MM.1S (cell line): ENCODE measurements around the gene TDP1.
"Not testable (repeated sequence)": the region's sequence is repeated elsewhere in the genome, so short reads cannot be mapped to it uniquely, and the experiment has no call there.

ENCODE experiments used
- DNase-seq: peaks from one replicate; pipeline ENCODE4 v3.0.0-alpha.2; 2015
- H2AFZ ChIP-seq: fragments of 300-600 bp; sonication (generic); 2 replicates; pipeline ENCODE4 v1.6.0; 2016; ENCODE audit warnings: antibody characterized with exemption, low read length
- H3F3A ChIP-seq: fragments of 300-600 bp; sonication (generic); 2 replicates; pipeline ENCODE4 v1.6.1; 2016; ENCODE audit warnings: mild to moderate bottlenecking, antibody characterized with exemption, low read length, moderate library complexity, mixed read lengths; ENCODE audit not compliant: insufficient read depth
- H3K27ac ChIP-seq: fragments of 300-600 bp; sonication (generic); 2 replicates; pipeline ENCODE4 v1.5.1; 2016; ENCODE audit warnings: mild to moderate bottlenecking, low read length
- H3K27me3 ChIP-seq: fragments of 300-600 bp; sonication (generic); replicated peaks from 2 replicates; pipeline ENCODE4 v1.6.0; 2016; ENCODE audit warnings: low read length; ENCODE audit not compliant: insufficient read depth
- H3K36me3 ChIP-seq: fragments of 300-600 bp; sonication (generic); replicated peaks from 2 replicates; pipeline ENCODE4 v1.6.1; 2016; ENCODE audit warnings: mild to moderate bottlenecking, low read length, mixed read lengths; ENCODE audit not compliant: insufficient read depth
- H3K4me1 ChIP-seq: fragments of 300-600 bp; sonication (generic); 2 replicates; pipeline ENCODE4 v1.6.1; 2016; ENCODE audit warnings: low read length, mixed read lengths
- H3K4me2 ChIP-seq: fragments of 300-600 bp; sonication (generic); 2 replicates; pipeline ENCODE4 v1.6.0; 2016; ENCODE audit warnings: low read depth, low read length
- H3K4me3 ChIP-seq: fragments of 300-600 bp; sonication (generic); 2 replicates; pipeline ENCODE4 v1.5.1; 2016; ENCODE audit warnings: low read length, mixed read lengths
- H3K79me2 ChIP-seq: fragments of 300-600 bp; sonication (generic); 2 replicates; pipeline ENCODE4 v1.6.1; 2016; ENCODE audit warnings: mixed run types, low read length, mixed read lengths
- H3K9ac ChIP-seq: fragments of 300-600 bp; sonication (generic); 2 replicates; pipeline ENCODE4 v1.6.1; 2016; ENCODE audit warnings: low read length, mixed read lengths
- H3K9me2 ChIP-seq: fragments of 300-600 bp; sonication (generic); replicated peaks from 2 replicates; pipeline ENCODE4 v1.6.1; 2016; ENCODE audit warnings: mild to moderate bottlenecking, low read length, mixed read lengths; ENCODE audit not compliant: insufficient read depth
- H3K9me3 ChIP-seq: fragments of 300-600 bp; sonication (generic); replicated peaks from 2 replicates; pipeline ENCODE4 v1.6.1; 2016; ENCODE audit warnings: mild to moderate bottlenecking, low read length, mixed read lengths; ENCODE audit not compliant: insufficient read depth
- H4K20me1 ChIP-seq: fragments of 300-600 bp; sonication (generic); 2 replicates; pipeline ENCODE4 v1.6.1; 2016; ENCODE audit warnings: mild to moderate bottlenecking, low read length, moderate library complexity, mixed read lengths; ENCODE audit not compliant: insufficient read depth
- EZH2 ChIP-seq: fragments of 300-600 bp; sonication (generic); optimal IDR thresholded peaks from 2 replicates; pipeline ENCODE3; 2017; ENCODE audit warnings: low read depth, mild to moderate bottlenecking, antibody characterized with exemption, low read length, mixed read lengths
- EZH2phosphoT487 ChIP-seq: fragments of 300-600 bp; sonication (generic); IDR thresholded peaks from 2 replicates; pipeline ENCODE4 v1.6.1; 2018; ENCODE audit warnings: antibody characterized with exemption, low read length
- TF ChIP-seq, protein P1 (sequence below): fragments of 300-600 bp; sonication (generic); IDR thresholded peaks from 2 replicates; pipeline ENCODE4 v1.5.1; 2016; ENCODE audit warnings: antibody characterized with exemption, low read length, mixed read lengths

TDP1 gene

GRCh38 chr14:90088176-90088575 lies 132.4 kb downstream of the TDP1 start:
- no peaks in the 10 kb centered on the region for H3K9me3 ChIP-seq

GRCh38 chr14:90089486-90089885 lies 133.8 kb downstream of the TDP1 start:
- H3K9ac ChIP-seq, H3K27ac ChIP-seq, H3F3A ChIP-seq, H3K4me1 ChIP-seq, H3K79me2 ChIP-seq, H3K27me3 ChIP-seq, DNase-seq, H3K9me2 ChIP-seq, H3K4me2 ChIP-seq, H4K20me1 ChIP-seq, H3K4me3 ChIP-seq, H3K9me3 ChIP-seq, H3K36me3 ChIP-seq, H2AFZ ChIP-seq: not testable (repeated sequence)

More at GRCh38 chr14:90088176-90088575, 132.4 kb downstream of the TDP1 start:
- TF ChIP-seq, protein P1, sequence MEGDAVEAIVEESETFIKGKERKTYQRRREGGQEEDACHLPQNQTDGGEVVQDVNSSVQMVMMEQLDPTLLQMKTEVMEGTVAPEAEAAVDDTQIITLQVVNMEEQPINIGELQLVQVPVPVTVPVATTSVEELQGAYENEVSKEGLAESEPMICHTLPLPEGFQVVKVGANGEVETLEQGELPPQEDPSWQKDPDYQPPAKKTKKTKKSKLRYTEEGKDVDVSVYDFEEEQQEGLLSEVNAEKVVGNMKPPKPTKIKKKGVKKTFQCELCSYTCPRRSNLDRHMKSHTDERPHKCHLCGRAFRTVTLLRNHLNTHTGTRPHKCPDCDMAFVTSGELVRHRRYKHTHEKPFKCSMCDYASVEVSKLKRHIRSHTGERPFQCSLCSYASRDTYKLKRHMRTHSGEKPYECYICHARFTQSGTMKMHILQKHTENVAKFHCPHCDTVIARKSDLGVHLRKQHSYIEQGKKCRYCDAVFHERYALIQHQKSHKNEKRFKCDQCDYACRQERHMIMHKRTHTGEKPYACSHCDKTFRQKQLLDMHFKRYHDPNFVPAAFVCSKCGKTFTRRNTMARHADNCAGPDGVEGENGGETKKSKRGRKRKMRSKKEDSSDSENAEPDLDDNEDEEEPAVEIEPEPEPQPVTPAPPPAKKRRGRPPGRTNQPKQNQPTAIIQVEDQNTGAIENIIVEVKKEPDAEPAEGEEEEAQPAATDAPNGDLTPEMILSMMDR: no peak
- TF ChIP-seq EZH2phosphoT487 (no peak), EZH2 (no peak)
- no peak overlapping the region for H3K4me3 ChIP-seq
- H3K36me3 ChIP-seq: no peaks in the 10 kb centered on the region
- H3K9ac ChIP-seq: no peak overlapping the region
- no peaks in the 10 kb centered on the region for H3F3A ChIP-seq
- H3K9me2 ChIP-seq: no peaks in the 10 kb centered on the region
- H3K79me2 ChIP-seq: no peaks in the 10 kb centered on the region
- H2AFZ ChIP-seq: no peak overlapping the region
- no peaks in the 10 kb centered on the region for H3K27me3 ChIP-seq
- no peaks in the 10 kb centered on the region for H3K4me1 ChIP-seq
- no peak overlapping the region for H3K27ac ChIP-seq
- no peaks in the 10 kb centered on the region for H4K20me1 ChIP-seq
- H3K4me2 ChIP-seq: no peak overlapping the region
- DNase-seq: no peak

GRCh38 chr14:90091393-90091792 lies 135.7 kb downstream of the TDP1 start:
- no peak overlapping the region for H2AFZ ChIP-seq
- H3K9me2 ChIP-seq: no peaks in the 10 kb centered on the region
- H3K4me1 ChIP-seq: no peaks in the 10 kb centered on the region
- no peaks in the 10 kb centered on the region for H4K20me1 ChIP-seq
- H3K9me3 ChIP-seq: no peaks in the 10 kb centered on the region
- DNase-seq: no peak
- no peak overlapping the region for H3K4me2 ChIP-seq
- no peak overlapping the region for H3K4me3 ChIP-seq
- no peaks in the 10 kb centered on the region for H3K79me2 ChIP-seq
- H3K9ac ChIP-seq: no peak overlapping the region
- no peaks in the 10 kb centered on the region for H3K36me3 ChIP-seq
- TF ChIP-seq EZH2phosphoT487 (no peak), EZH2 (no peak)
- TF ChIP-seq, protein P1: no peak
- H3F3A ChIP-seq: no peaks in the 10 kb centered on the region
- H3K27ac ChIP-seq: no peak overlapping the region
- no peaks in the 10 kb centered on the region for H3K27me3 ChIP-seq

GRCh38 chr14:90093942-90094595 lies 138.3 kb downstream of the TDP1 start:
- no peak for DNase-seq
- no peak overlapping the region for H3K4me3 ChIP-seq
- no peak overlapping the region for H3K27ac ChIP-seq

More at GRCh38 chr14:90093942-90094595, 138.3 kb downstream of the TDP1 start:
- Histone ChIP-seq H3K79me2 (no peaks in the 10 kb centered on the region), H3K9me2 (no peaks in the 10 kb centered on the region), H3K4me1 (no peaks in the 10 kb centered on the region), H4K20me1 (no peaks in the 10 kb centered on the region), H3K4me2 (no peak overlapping the region), H3K9ac (no peak overlapping the region), H3K36me3 (no peaks in the 10 kb centered on the region), H3F3A (no peaks in the 10 kb centered on the region), H3K9me3 (no peaks in the 10 kb centered on the region), H3K27me3 (no peaks in the 10 kb centered on the region), H2AFZ (no peak overlapping the region)
- TF ChIP-seq, protein P1: no peak
- TF ChIP-seq EZH2phosphoT487: no peak
- TF ChIP-seq EZH2: no peak
